GM12874 (cell line): ENCODE data around the gene TRIM72.

Experiments
- CTCF ChIP-seq: IDR thresholded peaks from 2 replicates; pipeline ENCODE4 v1.5.1; 2011; ENCODE audit warnings: low read depth, mild to moderate bottlenecking, control low read depth, low read length, moderate library complexity; ENCODE audit not compliant: insufficient read depth

Gene TRIM72

GRCh38 chr16:31202414-31203375, 11.2 kb upstream of the TRIM72 start, which contains the start of gene PYCARD:
PYCARD (minus strand) TSS chr16:31202760; CDS start chr16:31202690, 70 bp downstream.
- TF ChIP-seq CTCF = no peak

GRCh38 chr16:31204871-31205666, 8.8 kb upstream of the TRIM72 start:
- TF ChIP-seq CTCF = no peak

GRCh38 chr16:31206776-31207175, 7.1 kb upstream of the TRIM72 start:
- TF ChIP-seq CTCF = no peak

- TF ChIP-seq CTCF = no peak
Observed at GRCh38 chr16:31213342-31213741, 577 bp upstream of the TRIM72 start.

- peak; percentile 25; the same call in 1 of the 2 replicates for TF ChIP-seq CTCF
Observed at GRCh38 chr16:31214708-31215286, 878 bp downstream of the TRIM72 start.

- no peak for TF ChIP-seq CTCF
Observed at GRCh38 chr16:31215287-31216162, 1.6 kb downstream of the TRIM72 start.
